Ishikawa (cell line): ENCODE data around the gene KCNK16.

Experiments
- RAD21 ChIP-seq: IDR thresholded peaks from 2 replicates; pipeline ENCODE4 v1.6.1; 2012; ENCODE audit warnings: low read depth
- TF ChIP-seq, protein P1 (sequence below): IDR thresholded peaks from 2 replicates; pipeline ENCODE4 v1.6.1; 2012

- TF ChIP-seq, protein P1, sequence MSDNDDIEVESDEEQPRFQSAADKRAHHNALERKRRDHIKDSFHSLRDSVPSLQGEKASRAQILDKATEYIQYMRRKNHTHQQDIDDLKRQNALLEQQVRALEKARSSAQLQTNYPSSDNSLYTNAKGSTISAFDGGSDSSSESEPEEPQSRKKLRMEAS = no peak
- no peak for TF ChIP-seq RAD21
These were observed 9.5 kb downstream of the KCNK16 start for GRCh38 chr6:39312912-39313525.
